CD4-positive, CD25-positive, alpha-beta regulatory T cell (primary cell): ENCODE measurements around the gene NKAPL. TPM values are rescaled to one million over a fixed set of nuclear protein-coding genes. Genes with fewer than 3 reads are reported as not detected.
A peak's percentile ranks its signal among the peaks of the same experiment; 100 is the strongest.

Source experiments
- ATAC-seq, 2 donors: fragments of 150-1000 bp; cut with Tn5 transposase; one replicate each; pipeline ENCODE4 v1.10.0; 2021; ENCODE audit warnings: low read depth in 2 of 2, moderate number of reproducible peaks in 2 of 2, moderate library complexity in 1 of 2
- DNase-seq, 3 donors: peaks; one replicate each; pipeline versions ENCODE4 v3.0.0 to v3.0.0-alpha.2; 2012 to 2022; ENCODE audit warnings: mixed read lengths in 1 of 3
- H3K27ac ChIP-seq: one replicate; pipeline ENCODE4 v1.7.0; 2013; ENCODE audit warnings: mild to moderate bottlenecking, low read length; ENCODE audit not compliant: insufficient read depth, poor library complexity, severe bottlenecking
- H3K27me3 ChIP-seq: one replicate; pipeline ENCODE4 v1.7.0; 2013; ENCODE audit warnings: low read length; ENCODE audit not compliant: control insufficient read depth, insufficient read depth
- H3K36me3 ChIP-seq: one replicate; pipeline ENCODE4 v1.7.0; 2013; ENCODE audit warnings: mild to moderate bottlenecking, low read length, moderate library complexity; ENCODE audit not compliant: control insufficient read depth, insufficient read depth
- H3K4me1 ChIP-seq: 2 replicates; pipeline ENCODE4 v1.7.0; 2013; ENCODE audit warnings: mild to moderate bottlenecking, low read length; ENCODE audit not compliant: insufficient read depth, control insufficient read depth, poor library complexity, severe bottlenecking
- H3K4me3 ChIP-seq: one replicate; pipeline ENCODE4 v1.7.0; 2013; ENCODE audit warnings: low read depth, mild to moderate bottlenecking, low read length, moderate library complexity
- H3K9me3 ChIP-seq, 2 experiments: 1 replicate in 1 of 2; 2 replicates in 1 of 2; pipeline ENCODE4 v1.7.0; 2013; ENCODE audit warnings: low read length in 2 of 2, mild to moderate bottlenecking in 1 of 2, moderate library complexity in 1 of 2; ENCODE audit not compliant: control insufficient read depth in 2 of 2
- H3K27ac Mint-ChIP-seq, 3 donors: one replicate each; pipeline ENCODE4 v1.8.0; 2020 to 2022; ENCODE audit warnings: mild to moderate bottlenecking in 3 of 3, mixed read lengths in 3 of 3, moderate library complexity in 2 of 3
- H3K27me3 Mint-ChIP-seq: one replicate; pipeline ENCODE4 v1.8.0; 2022; ENCODE audit warnings: mild to moderate bottlenecking, mixed read lengths
- H3K36me3 Mint-ChIP-seq: one replicate; pipeline ENCODE4 v1.8.0; 2020; ENCODE audit warnings: mixed read lengths
- H3K4me1 Mint-ChIP-seq, 4 donors: one replicate each; pipeline ENCODE4 v1.8.0; 2020 to 2022; ENCODE audit warnings: mixed read lengths in 4 of 4, mild to moderate bottlenecking in 1 of 4
- H3K4me3 Mint-ChIP-seq, 4 donors: one replicate each; pipeline ENCODE4 v1.8.0; 2020 to 2022; ENCODE audit warnings: mild to moderate bottlenecking in 4 of 4, mixed read lengths in 4 of 4, moderate library complexity in 3 of 4
- H3K9me3 Mint-ChIP-seq, 7 donors: one replicate each; pipeline ENCODE4 v1.8.0; 2020 to 2022; ENCODE audit warnings: mixed read lengths in 7 of 7, mild to moderate bottlenecking in 3 of 7, moderate library complexity in 2 of 7
- polyA plus RNA-seq, 4 donors: library from polyadenylated mRNA; unstranded; fragments of 300-500 nt; fragmentation: Illumina TruSeq; gene quantifications; one replicate each; pipeline ENCODE4 v1.2.3, GENCODE V29; 2021
- total RNA-seq: library from RNA; stranded (reverse); gene quantifications from one replicate; pipeline ENCODE4 v1.2.3, GENCODE V29; 2022

Gene NKAPL
- total and polyA plus RNA-seq, 5 donors from 2014 or later: 0.14 to 0.30 TPM; not detected in 3

DNA sequence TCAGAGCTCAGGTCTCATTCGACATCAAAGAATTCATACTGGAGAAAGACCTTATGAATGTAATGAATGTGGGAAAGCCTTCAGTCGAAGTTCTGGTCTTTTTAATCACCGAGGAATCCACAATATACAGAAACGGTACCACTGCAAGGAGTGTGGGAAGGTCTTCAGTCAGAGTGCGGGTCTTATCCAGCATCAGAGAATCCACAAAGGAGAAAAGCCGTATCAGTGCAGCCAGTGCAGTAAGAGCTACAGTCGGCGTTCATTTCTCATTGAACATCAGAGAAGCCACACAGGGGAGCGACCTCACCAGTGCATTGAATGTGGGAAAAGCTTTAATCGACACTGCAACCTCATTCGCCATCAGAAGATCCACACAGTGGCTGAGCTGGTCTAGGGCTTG, 26.3 kb upstream of the NKAPL start:
- no peak overlapping the region for H3K4me3 Mint-ChIP-seq
- H3K4me1 Mint-ChIP-seq: peaks cover 0 to 11% (median under 1%) of the 10 kb centered on the region in 4 donors

DNA sequence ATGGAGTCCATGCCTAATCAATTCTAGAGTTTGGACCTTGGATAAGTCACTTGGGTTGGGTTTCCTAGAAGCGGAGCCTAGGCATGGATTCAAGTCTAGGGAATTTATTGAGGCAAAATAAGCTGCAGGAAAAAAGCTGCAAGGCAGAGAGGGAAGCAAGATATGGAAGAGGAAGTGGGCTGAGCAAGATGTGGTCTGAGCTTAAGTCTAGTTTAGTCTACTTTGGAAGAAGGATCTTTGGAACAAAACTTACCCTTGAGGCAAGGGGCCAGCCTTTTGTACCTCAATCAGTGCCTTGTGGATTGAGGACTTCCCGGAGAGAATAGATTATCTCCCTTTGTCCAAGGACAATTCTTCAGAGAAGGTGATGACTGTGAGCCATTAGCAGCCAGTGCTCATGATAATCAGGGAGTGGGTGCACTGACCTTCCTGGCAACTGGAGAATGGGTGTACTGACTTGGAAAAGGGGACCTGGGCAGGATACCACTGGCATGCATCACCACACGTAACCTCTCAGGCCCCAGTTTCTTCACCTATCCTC, 23.1 kb upstream of the NKAPL start:
- Mint-ChIP-seq H3K4me3 (no peak overlapping the region), H3K27ac (no peak overlapping the region), H3K9me3 (peaks cover 0 to 1% (median 0%) of the 10 kb centered on the region in 7 donors), H3K4me1 (no peaks in the 10 kb centered on the region), H3K36me3 (peaks cover 20% of the 10 kb centered on the region), H3K27me3 (no peaks in the 10 kb centered on the region)
- no peaks in the 10 kb centered on the region for H3K4me1 ChIP-seq
- no peaks in the 10 kb centered on the region for H3K9me3 ChIP-seq
- H3K36me3 ChIP-seq: peaks cover 4% of the 10 kb centered on the region
- H3K27ac ChIP-seq: no peak overlapping the region
- no peak for DNase-seq
- no peaks in the 10 kb centered on the region for H3K27me3 ChIP-seq
- ATAC-seq: no peak
- no peak overlapping the region for H3K4me3 ChIP-seq

More for the DNA sequence above, 26.3 kb upstream of the NKAPL start:
- Histone ChIP-seq H3K36me3 (peaks cover 8% of the 10 kb centered on the region), H3K27me3 (no peaks in the 10 kb centered on the region), H3K4me3 (no peak overlapping the region), H3K4me1 (no peaks in the 10 kb centered on the region), H3K9me3 (no peaks in the 10 kb centered on the region), H3K27ac (no peak overlapping the region)
- peaks cover 36% of the 10 kb centered on the region for H3K36me3 Mint-ChIP-seq
- H3K9me3 Mint-ChIP-seq: peaks cover 0 to 1% (median 0%) of the 10 kb centered on the region in 7 donors
- H3K27ac Mint-ChIP-seq: no peak overlapping the region
- ATAC-seq (no peak), DNase-seq (no peak)
- H3K27me3 Mint-ChIP-seq: no peaks in the 10 kb centered on the region

DNA sequence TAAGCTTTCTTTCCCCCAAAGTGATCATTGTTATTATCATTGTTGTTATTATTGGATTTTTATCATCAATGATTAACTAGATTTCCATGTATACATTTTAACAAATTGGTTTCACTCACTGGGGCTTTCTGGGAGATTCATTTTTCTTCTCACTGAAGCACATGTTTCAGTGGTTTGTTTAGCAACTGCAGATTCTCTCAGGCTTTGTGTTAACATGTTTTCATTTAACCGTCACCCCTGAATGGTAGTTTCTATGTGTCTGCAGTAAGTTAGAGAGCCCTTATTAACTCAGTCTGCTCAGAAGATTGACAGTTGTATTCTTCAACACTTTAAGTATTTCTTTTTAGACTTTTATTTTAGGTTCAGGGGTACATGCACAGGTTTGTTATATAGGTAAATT, 19.5 kb upstream of the NKAPL start:
- no peak overlapping the region for H3K27ac Mint-ChIP-seq
- DNase-seq (no peak), ATAC-seq (no peak)
- no peak overlapping the region for H3K4me3 Mint-ChIP-seq
- Histone ChIP-seq H3K27me3 (no peaks in the 10 kb centered on the region), H3K27ac (no peak overlapping the region), H3K36me3 (peaks cover 4% of the 10 kb centered on the region), H3K4me3 (no peak overlapping the region), H3K4me1 (no peaks in the 10 kb centered on the region), H3K9me3 (no peaks in the 10 kb centered on the region)
- H3K36me3 Mint-ChIP-seq: peaks cover 20% of the 10 kb centered on the region
- H3K9me3 Mint-ChIP-seq: peaks cover 0 to 1% (median 0%) of the 10 kb centered on the region in 7 donors
- H3K4me1 Mint-ChIP-seq: no peaks in the 10 kb centered on the region
- no peaks in the 10 kb centered on the region for H3K27me3 Mint-ChIP-seq

DNA sequence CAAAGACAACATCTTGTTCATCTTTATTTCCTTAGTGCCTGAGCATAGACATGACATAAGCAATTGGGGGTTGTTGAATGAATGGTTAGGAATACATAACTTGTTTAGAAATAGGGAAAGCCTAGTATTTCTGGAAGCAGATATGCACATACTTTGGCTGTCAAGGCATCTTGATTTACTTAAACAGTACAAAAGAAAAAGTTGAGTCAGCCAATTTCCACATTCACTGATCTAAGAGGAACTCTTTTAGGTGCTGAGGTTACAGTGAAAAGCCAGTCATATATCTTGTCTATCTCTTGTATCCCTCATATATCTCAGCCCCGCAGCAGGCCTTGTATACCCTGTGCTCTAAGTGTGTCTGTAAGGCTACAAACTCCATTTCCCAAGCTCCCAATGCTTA, 18.6 kb upstream of the NKAPL start:
- DNase-seq (no peak), ATAC-seq (no peak)
- H3K9me3 ChIP-seq: no peaks in the 10 kb centered on the region
- Mint-ChIP-seq H3K9me3 (peaks cover 0 to 1% (median 0%) of the 10 kb centered on the region in 7 donors), H3K27ac (no peak overlapping the region), H3K4me3 (no peak overlapping the region), H3K4me1 (no peaks in the 10 kb centered on the region), H3K27me3 (no peaks in the 10 kb centered on the region), H3K36me3 (peaks cover 21% of the 10 kb centered on the region)
- H3K4me1 ChIP-seq: no peaks in the 10 kb centered on the region
- no peak overlapping the region for H3K4me3 ChIP-seq
- H3K27me3 ChIP-seq: no peaks in the 10 kb centered on the region
- no peak overlapping the region for H3K27ac ChIP-seq
- H3K36me3 ChIP-seq: peaks cover 13% of the 10 kb centered on the region

DNA sequence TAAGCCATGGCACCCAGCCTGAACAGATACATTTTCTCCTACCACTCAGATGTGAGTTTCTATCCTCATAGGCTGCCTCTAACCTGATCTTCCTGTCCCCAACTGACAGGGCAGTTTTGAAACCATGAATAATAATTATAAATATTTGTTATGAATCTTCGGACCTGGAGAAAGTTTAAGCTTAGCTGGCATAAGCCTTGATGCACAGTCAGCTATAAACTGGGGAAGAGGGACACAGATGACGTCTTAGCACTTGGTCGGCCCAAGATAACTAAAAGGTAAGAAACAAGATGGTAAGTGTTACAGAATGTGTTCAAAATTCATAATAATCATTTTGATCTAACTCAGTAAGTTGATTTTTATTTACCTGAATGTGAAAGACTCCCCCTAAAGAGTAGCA, 15.2 kb upstream of the NKAPL start:
- no peak overlapping the region for H3K27ac Mint-ChIP-seq
- peaks cover 5 to 10% (median 8%) of the 10 kb centered on the region in 4 donors for H3K4me1 Mint-ChIP-seq
- H3K4me3 Mint-ChIP-seq: no peak overlapping the region
- Histone ChIP-seq H3K27me3 (no peaks in the 10 kb centered on the region), H3K4me1 (no peaks in the 10 kb centered on the region), H3K36me3 (peaks cover 38% of the 10 kb centered on the region), H3K4me3 (no peak overlapping the region), H3K9me3 (no peaks in the 10 kb centered on the region), H3K27ac (no peak overlapping the region)
- H3K36me3 Mint-ChIP-seq: peaks cover 49% of the 10 kb centered on the region
- ATAC-seq (no peak), DNase-seq (no peak)
- no peaks in the 10 kb centered on the region for H3K27me3 Mint-ChIP-seq
- no peaks in the 10 kb centered on the region for H3K9me3 Mint-ChIP-seq

DNA sequence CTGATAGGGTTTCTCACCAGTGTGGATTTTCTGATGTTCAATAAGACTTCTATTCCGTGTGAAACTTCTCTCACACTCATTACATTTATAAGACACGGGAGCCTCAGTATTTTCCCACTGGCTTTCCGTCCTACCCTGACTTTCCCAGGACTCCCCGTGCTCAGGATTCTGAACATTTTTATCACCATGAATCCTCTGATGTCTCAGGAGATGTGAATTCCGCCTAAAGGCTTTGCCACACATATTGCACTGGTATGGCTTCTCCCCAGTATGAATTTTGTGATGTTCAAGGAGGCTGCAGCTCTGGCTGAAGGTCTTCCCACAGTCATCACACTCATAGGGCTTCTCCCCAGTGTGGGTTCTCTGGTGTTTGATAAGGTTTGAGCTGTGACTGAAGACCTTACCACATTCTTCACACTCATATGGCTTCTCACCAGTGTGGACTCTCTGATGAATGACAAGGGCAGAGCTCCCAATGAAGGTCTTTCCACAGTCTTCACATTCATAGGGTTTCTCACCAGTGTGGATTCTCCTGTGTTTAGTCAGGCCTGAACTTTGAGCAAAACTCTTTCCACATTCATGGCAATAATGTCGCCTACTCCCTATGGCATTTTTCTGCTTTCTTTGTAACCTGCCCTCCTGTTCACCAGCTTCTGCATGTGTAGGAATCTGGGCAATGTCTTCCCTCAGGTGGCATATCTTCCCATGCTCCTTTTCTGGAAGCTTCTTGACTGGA, 13.7 kb upstream of the NKAPL start:
- ATAC-seq (no peak), DNase-seq (no peak)
- H3K9me3 ChIP-seq: no peaks in the 10 kb centered on the region
- H3K4me1 ChIP-seq: peaks cover 2% of the 10 kb centered on the region
- no peaks in the 10 kb centered on the region for H3K27me3 ChIP-seq
- no peaks in the 10 kb centered on the region for H3K9me3 Mint-ChIP-seq
- peaks cover 40% of the 10 kb centered on the region for H3K36me3 ChIP-seq
- H3K4me1 Mint-ChIP-seq: peaks cover 11 to 23% (median 15%) of the 10 kb centered on the region in 4 donors
- H3K27ac Mint-ChIP-seq: no peak overlapping the region
- H3K27me3 Mint-ChIP-seq: no peaks in the 10 kb centered on the region
- H3K4me3 ChIP-seq: no peak overlapping the region
- H3K27ac ChIP-seq: no peak overlapping the region
- peak overlapping the region in 1 of 4 donors; percentile 5 for H3K4me3 Mint-ChIP-seq
- H3K36me3 Mint-ChIP-seq: peaks cover 55% of the 10 kb centered on the region

DNA sequence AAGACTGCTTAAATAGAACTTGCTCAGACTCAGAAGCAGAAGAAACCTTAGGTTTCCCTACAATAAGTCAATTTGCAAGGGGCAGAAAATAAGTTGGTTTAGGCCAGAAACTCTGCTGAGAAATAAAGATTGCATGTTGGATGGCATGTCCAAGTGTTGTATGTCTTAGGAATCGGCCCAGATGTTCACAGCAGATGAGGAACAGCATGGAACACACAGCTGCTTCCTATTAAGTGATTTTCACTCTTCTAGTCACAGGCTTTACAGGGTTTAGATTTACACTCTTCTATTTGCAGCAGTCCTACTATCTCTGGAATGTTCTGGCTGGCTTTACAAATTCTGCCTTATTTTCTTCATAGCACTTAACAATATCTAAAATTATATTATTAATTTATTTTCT, 10.2 kb upstream of the NKAPL start:
- ATAC-seq (no peak), DNase-seq (no peak)
- peak overlapping the region in 1 of 3 donors; percentile 25 for H3K27ac Mint-ChIP-seq
- H3K9me3 Mint-ChIP-seq: peaks cover 0 to 4% (median 0%) of the 10 kb centered on the region in 7 donors
- no peak overlapping the region for H3K4me3 ChIP-seq
- H3K4me1 ChIP-seq: peaks cover 20% of the 10 kb centered on the region
- H3K27me3 ChIP-seq: peaks cover under 1% of the 10 kb centered on the region
- H3K9me3 ChIP-seq: no peaks in the 10 kb centered on the region
- H3K4me1 Mint-ChIP-seq: peaks cover 11 to 50% (median 27%) of the 10 kb centered on the region in 4 donors
- peaks cover 40% of the 10 kb centered on the region for H3K36me3 ChIP-seq
- H3K27me3 Mint-ChIP-seq: no peaks in the 10 kb centered on the region
- peak overlapping the region in 1 of 4 donors; percentile 64 for H3K4me3 Mint-ChIP-seq
- peaks cover 45% of the 10 kb centered on the region for H3K36me3 Mint-ChIP-seq
- H3K27ac ChIP-seq: no peak overlapping the region

DNA sequence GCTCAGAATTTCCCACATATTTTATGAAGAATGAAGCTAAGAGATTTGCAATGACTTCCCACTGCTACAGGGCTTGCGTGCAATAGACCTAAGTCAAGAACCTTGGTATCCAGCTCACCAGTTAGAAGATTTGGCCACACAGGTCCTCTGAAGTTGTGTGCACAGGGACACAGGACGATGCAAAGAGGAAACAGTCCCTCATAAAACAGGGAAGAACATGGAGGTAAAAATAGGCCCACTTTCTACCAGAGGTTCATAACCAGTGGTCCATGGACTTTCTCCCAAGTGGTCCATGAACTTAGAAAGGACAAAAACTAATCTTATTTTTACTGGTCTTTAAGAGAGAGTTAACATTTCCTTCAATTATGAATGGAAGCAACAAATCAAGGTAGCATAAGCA, 8.3 kb upstream of the NKAPL start:
- no peak overlapping the region for H3K27ac ChIP-seq
- H3K27me3 Mint-ChIP-seq: peaks cover 12% of the 10 kb centered on the region
- peak overlapping the region; percentile 79 to 90 (median 86) for H3K4me3 Mint-ChIP-seq
- H3K36me3 Mint-ChIP-seq: peaks cover 30% of the 10 kb centered on the region
- H3K4me1 ChIP-seq: peaks cover 20% of the 10 kb centered on the region
- ATAC-seq: no peak
- H3K4me1 Mint-ChIP-seq: peaks cover 11 to 50% (median 27%) of the 10 kb centered on the region in 4 donors
- H3K27ac Mint-ChIP-seq: peak overlapping the region in 1 of 3 donors; percentile 83
- H3K4me3 ChIP-seq: peak overlapping the region; percentile 98
- peaks cover 24% of the 10 kb centered on the region for H3K36me3 ChIP-seq
- peaks cover 0 to 4% (median 0%) of the 10 kb centered on the region in 7 donors for H3K9me3 Mint-ChIP-seq
- H3K27me3 ChIP-seq: peaks cover 7% of the 10 kb centered on the region
- DNase-seq: no peak
- no peaks in the 10 kb centered on the region for H3K9me3 ChIP-seq
